ENCODE measurements around the gene OR51B5. TPM values are rescaled to one million over a fixed set of nuclear protein-coding genes. Genes with fewer than 3 reads are reported as not detected.

Gene OR51B5
- total and polyA plus RNA-seq, 2 experiments from 2014 or later = not detected

- H3K27me3 ChIP-seq (ENCODE audit: insufficient read depth) = no peaks in the 10 kb centered on the region
- no peak for TF ChIP-seq ZNF462 (CRISPR knock-in tag; IDR thresholded peaks at IDR 0.05)
- no peak for TF ChIP-seq NANOG (IDR thresholded peaks at IDR 0.05; ENCODE audit: borderline replicate concordance)
- no peak for TF ChIP-seq ETS1 (IDR thresholded peaks at IDR 0.05)
- no peak for TF ChIP-seq STAT1 (IDR thresholded peaks at IDR 0.05; ENCODE audit: unreplicated experiment)
- TF ChIP-seq POLR2AphosphoS5 (IDR thresholded peaks at IDR 0.05; ENCODE audit: low read depth) = no peak
- TF ChIP-seq EZH2 (IDR thresholded peaks at IDR 0.05; ENCODE audit: low read depth, unreplicated experiment) = no peak
- TF ChIP-seq REST (IDR thresholded peaks at IDR 0.05; ENCODE audit: unreplicated experiment) = no peak
- H3K4me3 Mint-ChIP-seq = no peak overlapping the region
- H3K27ac ChIP-seq (ENCODE audit: low read depth) = no peak overlapping the region
- no peak overlapping the region for H3K27ac Mint-ChIP-seq
- H3K4me1 ChIP-seq (ENCODE audit: insufficient read depth) = no peaks in the 10 kb centered on the region
- 0 out of 3 replicates have a peak, but pooled peaks cover 3% of the 10 kb centered on the region for H3K4me1 Mint-ChIP-seq
- no peaks in the 10 kb centered on the region for H3K36me3 ChIP-seq (ENCODE audit: insufficient read depth)
- H4K20me1 ChIP-seq (replicated peaks; ENCODE audit: insufficient read depth) = no peaks in the 10 kb centered on the region; the same call in 1 of the 2 replicates
- no peak for ATAC-seq
- H3K36me3 Mint-ChIP-seq (ENCODE audit: low read depth) = no peaks in the 10 kb centered on the region; the same call in 2 of the 3 replicates
- H2AFZ ChIP-seq = no peak overlapping the region
- no peaks in the 10 kb centered on the region for H3K9me3 Mint-ChIP-seq
- no peaks in the 10 kb centered on the region for H3K27me3 Mint-ChIP-seq (ENCODE audit: insufficient read depth, low read depth, poor library complexity)
- H3K4me2 ChIP-seq = no peak overlapping the region
- H3F3A ChIP-seq (replicated peaks; ENCODE audit: low read depth) = no peaks in the 10 kb centered on the region
- no peaks in the 10 kb centered on the region for H3K9me2 ChIP-seq (ENCODE audit: insufficient read depth)
- H3K4me3 ChIP-seq = no peak overlapping the region
- no peak for DNase-seq (ENCODE audit: low spot score)
- H3K79me2 ChIP-seq (replicated peaks; ENCODE audit: insufficient read depth) = no peaks in the 10 kb centered on the region
These were observed 44.9 kb downstream of the OR51B5 start for GRCh38 chr11:5298451-5298850.
